Measurements from ENCODE around the gene ANKRD44. TPM values are rescaled to one million over a fixed set of nuclear protein-coding genes. Genes with fewer than 3 reads are reported as not detected.

The ANKRD44 gene
- total and polyA plus RNA-seq, 2 of the 8 experiments (the other 6 are each of a cell fraction or from before 2014, with no cell fraction given), result 1.2 to 1.3 TPM

- no peak for TF ChIP-seq POLR2A (IDR thresholded peaks at IDR 0.05; ENCODE audit: control extremely low read depth in 1 of 2, low read depth in 2 of 2, low read length in 2 of 2)
- TF ChIP-seq CBX5 (IDR thresholded peaks at IDR 0.05; ENCODE audit: low read depth, low read length), result no peak
- no peak for TF ChIP-seq YY1 (IDR thresholded peaks at IDR 0.05; ENCODE audit: low read depth, low read length)
- TF ChIP-seq SIRT6 (IDR thresholded peaks at IDR 0.05; ENCODE audit: low read length), result no peak
These were observed 43.6 kb upstream of the ANKRD44 start (continued) for GRCh38 chr2:197354169-197354558.

Measured in H1 (cell line).